HepG2 (cell line): ENCODE measurements around the gene CFAP119. TPM values are rescaled to one million over a fixed set of nuclear protein-coding genes. Genes with fewer than 3 reads are reported as not detected.

Experiments used
- ADNP ChIP-seq: sonication (generic); formaldehyde crosslinking; IDR thresholded peaks from 2 replicates; pipeline ENCODE4 v1.4.0; 2020; ENCODE audit warnings: missing genetic modification reagents
- ATF7 ChIP-seq, 2 experiments: fragments of 450-650 bp in 1 of 2; sonication (generic) in 1 of 2; formaldehyde crosslinking in 1 of 2; IDR thresholded peaks; 2 replicates each; pipeline versions ENCODE4 v1.4.0 to v1.6.1; 2016 to 2020; ENCODE audit warnings: antibody characterized with exemption in 1 of 2, mild to moderate bottlenecking in 1 of 2, missing genetic modification reagents in 1 of 2
- CBX1 ChIP-seq: IDR thresholded peaks from one replicate; pipeline ENCODE4 v1.6.1; 2016; ENCODE audit warnings: antibody characterized with exemption, low read depth
- CENPT ChIP-seq: sonication (generic); formaldehyde crosslinking; IDR thresholded peaks from 2 replicates; pipeline ENCODE4 v1.8.0; 2022; ENCODE audit warnings: low read depth, mild to moderate bottlenecking, moderate library complexity, missing genetic modification reagents
- EEA1 ChIP-seq: sonication (generic); formaldehyde crosslinking; IDR thresholded peaks from 2 replicates; pipeline ENCODE4 v1.5.1; 2020; ENCODE audit warnings: mild to moderate bottlenecking, missing genetic modification reagents, borderline replicate concordance
- GFI1 ChIP-seq: sonication (generic); formaldehyde crosslinking; IDR thresholded peaks from 2 replicates; pipeline ENCODE4 v1.5.0; 2020; ENCODE audit warnings: missing genetic modification reagents, mild to moderate bottlenecking, borderline replicate concordance
- ISX ChIP-seq: sonication (generic); formaldehyde crosslinking; conservative IDR thresholded peaks from 2 replicates; pipeline ENCODE4 v1.5.0; 2020; ENCODE audit warnings: missing genetic modification reagents
- JDP2 ChIP-seq: sonication (generic); formaldehyde crosslinking; IDR thresholded peaks from 2 replicates; pipeline ENCODE4 v1.8.1; 2022; ENCODE audit warnings: missing genetic modification reagents, borderline replicate concordance
- MIER3 ChIP-seq: IDR thresholded peaks from 2 replicates; pipeline ENCODE4 v1.6.1; 2016; ENCODE audit warnings: missing compliant biosample characterization, borderline replicate concordance
- PAX8 ChIP-seq: sonication (generic); formaldehyde crosslinking; IDR thresholded peaks from 2 replicates; pipeline ENCODE4 v1.8.0; 2022; ENCODE audit warnings: mild to moderate bottlenecking, missing genetic modification reagents, borderline replicate concordance
- SMAD9 ChIP-seq: sonication (generic); formaldehyde crosslinking; IDR thresholded peaks from 2 replicates; pipeline ENCODE4 v1.5.1; 2020; ENCODE audit warnings: mild to moderate bottlenecking, missing genetic modification reagents
- YEATS2 ChIP-seq: sonication (generic); formaldehyde crosslinking; IDR thresholded peaks from 2 replicates; pipeline ENCODE4 v1.4.0; 2020; ENCODE audit warnings: missing genetic modification reagents, borderline replicate concordance
- ZBTB7B ChIP-seq: sonication (generic); formaldehyde crosslinking; IDR thresholded peaks from 2 replicates; pipeline ENCODE4 v1.4.0; 2020; ENCODE audit warnings: missing genetic modification reagents
- ZFP82 ChIP-seq: sonication (generic); formaldehyde crosslinking; IDR thresholded peaks from 2 replicates; pipeline ENCODE4 v1.5.1; 2020; ENCODE audit warnings: mild to moderate bottlenecking, missing genetic modification reagents, borderline replicate concordance
- ZFYVE20 ChIP-seq: sonication (generic); formaldehyde crosslinking; IDR thresholded peaks from 2 replicates; pipeline ENCODE4 v1.8.0; 2023; ENCODE audit warnings: low read depth, mild to moderate bottlenecking, moderate library complexity, missing genetic modification reagents, borderline replicate concordance
- ZNF235 ChIP-seq: sonication (generic); formaldehyde crosslinking; IDR thresholded peaks from 2 replicates; pipeline ENCODE4 v1.8.1; 2023; ENCODE audit warnings: mild to moderate bottlenecking, missing genetic modification reagents, borderline replicate concordance
- ZNF333 ChIP-seq: sonication (generic); formaldehyde crosslinking; IDR thresholded peaks from 2 replicates; pipeline ENCODE4 v1.4.0; 2020; ENCODE audit warnings: mild to moderate bottlenecking, missing genetic modification reagents, borderline replicate concordance
- ZNF468 ChIP-seq: sonication (generic); formaldehyde crosslinking; IDR thresholded peaks from 2 replicates; pipeline ENCODE4 v1.8.0; 2022; ENCODE audit warnings: mild to moderate bottlenecking, moderate library complexity, missing genetic modification reagents
- ZNF780A ChIP-seq: sonication (generic); formaldehyde crosslinking; IDR thresholded peaks from 2 replicates; pipeline ENCODE4 v1.8.0; 2022; ENCODE audit warnings: mild to moderate bottlenecking, missing genetic modification reagents, moderate library complexity
- polyA plus RNA-seq, 8 experiments: library from polyadenylated mRNA; depleted of rRNA in 3 of 8; stranded (reverse) in 7 of 8; unstranded in 1 of 8; fragments of >200 nt; fragmentation: Illumina TruSeq in 4 of 8; extraction: Trizol in 4 of 8; gene quantifications; 2 replicates each; pipeline versions ENCODE4 v1.2.1 to v1.2.3, GENCODE V29; 2011 to 2016; ENCODE audit warnings: low read depth in 4 of 8, missing spikeins in 1 of 8, mixed read lengths in 1 of 8; ENCODE audit not compliant: insufficient read depth in 1 of 8
- total RNA-seq, 5 experiments: library from RNA; depleted of rRNA; stranded (reverse); fragments of >200 nt; fragmentation: Illumina TruSeq; extraction: Trizol; gene quantifications; 2 replicates each; pipeline ENCODE4 v1.2.3, GENCODE V29; 2016; ENCODE audit warnings: low read depth in 1 of 5
- TF ChIP-seq, protein P1 (sequence below): sonication (generic); formaldehyde crosslinking; IDR thresholded peaks from 2 replicates; pipeline ENCODE4 v1.4.0; 2020; ENCODE audit warnings: missing genetic modification reagents
- TF ChIP-seq, protein P2 (sequence below), 2 experiments: sonication (generic) in 1 of 2; formaldehyde crosslinking in 1 of 2; IDR thresholded peaks; 2 replicates each; pipeline versions ENCODE4 v1.5.1 to v1.6.1; 2011 to 2020; ENCODE audit warnings: borderline replicate concordance in 1 of 2, low read depth in 1 of 2, low read length in 1 of 2, mild to moderate bottlenecking in 1 of 2, missing genetic modification reagents in 1 of 2, moderate library complexity in 1 of 2
- TF ChIP-seq, protein P3 (sequence below): IDR thresholded peaks from 2 replicates; pipeline ENCODE4 v1.6.1; 2016

CFAP119 gene
- total and polyA plus RNA-seq, 2 of the 13 experiments (the other 11 are each of a cell fraction or from before 2014, with no cell fraction given) = 6.4 TPM

DNA sequence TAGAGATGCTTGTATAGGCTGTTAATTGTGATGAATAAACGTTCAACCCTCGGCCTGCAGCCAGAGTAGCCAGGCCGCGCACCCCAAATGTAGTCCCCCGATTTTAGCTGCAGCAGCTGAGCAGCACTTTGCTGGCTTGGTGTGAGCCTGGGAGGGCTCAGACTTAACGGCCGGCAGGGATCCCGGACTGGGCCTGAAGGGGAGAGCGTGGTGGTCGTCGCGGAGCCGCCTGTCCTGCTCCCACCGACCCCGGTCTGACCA is 13.2 kb upstream of the CFAP119 start (continued):
- TF ChIP-seq, protein P1, sequence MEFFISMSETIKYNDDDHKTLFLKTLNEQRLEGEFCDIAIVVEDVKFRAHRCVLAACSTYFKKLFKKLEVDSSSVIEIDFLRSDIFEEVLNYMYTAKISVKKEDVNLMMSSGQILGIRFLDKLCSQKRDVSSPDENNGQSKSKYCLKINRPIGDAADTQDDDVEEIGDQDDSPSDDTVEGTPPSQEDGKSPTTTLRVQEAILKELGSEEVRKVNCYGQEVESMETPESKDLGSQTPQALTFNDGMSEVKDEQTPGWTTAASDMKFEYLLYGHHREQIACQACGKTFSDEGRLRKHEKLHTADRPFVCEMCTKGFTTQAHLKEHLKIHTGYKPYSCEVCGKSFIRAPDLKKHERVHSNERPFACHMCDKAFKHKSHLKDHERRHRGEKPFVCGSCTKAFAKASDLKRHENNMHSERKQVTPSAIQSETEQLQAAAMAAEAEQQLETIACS (CRISPR knock-in tag) = 0 out of 2 replicates have a peak, but pooled peaks have one; percentile 8
- TF ChIP-seq CBX1 (no peak), ISX (0 out of 2 replicates have a peak, but pooled peaks have one; percentile 70), PAX8 (CRISPR knock-in tag) (no peak), ATF7 (IDR thresholded peaks at IDR 0.05) (no peak), ATF7 (CRISPR knock-in tag; IDR thresholded peaks at IDR 0.05) (0 out of 2 replicates have a peak, but pooled peaks have one; percentile 13), CENPT (CRISPR knock-in tag) (no peak), ZBTB7B (CRISPR knock-in tag) (peak; percentile 73; the same call in 1 of the 2 replicates), YEATS2 (CRISPR knock-in tag) (no peak), ZFP82 (CRISPR knock-in tag) (no peak), ZNF333 (CRISPR knock-in tag) (no peak), ZNF235 (CRISPR knock-in tag) (no peak), GFI1 (CRISPR knock-in tag) (no peak), MIER3 (CRISPR knock-in tag) (no peak), ADNP (CRISPR knock-in tag) (0 out of 2 replicates have a peak, but pooled peaks have one; percentile 10), EEA1 (CRISPR knock-in tag) (no peak), SMAD9 (CRISPR knock-in tag) (no peak), ZNF780A (CRISPR knock-in tag) (peak; percentile 6; the same call in 1 of the 2 replicates), JDP2 (CRISPR knock-in tag) (no peak), ZFYVE20 (CRISPR knock-in tag) (0 out of 2 replicates have a peak, but pooled peaks have one; percentile 20), ZNF468 (CRISPR knock-in tag) (no peak)
- TF ChIP-seq, protein P2, sequence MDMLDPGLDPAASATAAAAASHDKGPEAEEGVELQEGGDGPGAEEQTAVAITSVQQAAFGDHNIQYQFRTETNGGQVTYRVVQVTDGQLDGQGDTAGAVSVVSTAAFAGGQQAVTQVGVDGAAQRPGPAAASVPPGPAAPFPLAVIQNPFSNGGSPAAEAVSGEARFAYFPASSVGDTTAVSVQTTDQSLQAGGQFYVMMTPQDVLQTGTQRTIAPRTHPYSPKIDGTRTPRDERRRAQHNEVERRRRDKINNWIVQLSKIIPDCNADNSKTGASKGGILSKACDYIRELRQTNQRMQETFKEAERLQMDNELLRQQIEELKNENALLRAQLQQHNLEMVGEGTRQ (IDR thresholded peaks at IDR 0.05; ENCODE audit: low read depth, low read length) = peak; percentile 2; the same call in 1 of the 2 replicates
- TF ChIP-seq, protein P2 (CRISPR knock-in tag; IDR thresholded peaks at IDR 0.05; ENCODE audit: borderline replicate concordance) = no peak
- TF ChIP-seq, protein P3, sequence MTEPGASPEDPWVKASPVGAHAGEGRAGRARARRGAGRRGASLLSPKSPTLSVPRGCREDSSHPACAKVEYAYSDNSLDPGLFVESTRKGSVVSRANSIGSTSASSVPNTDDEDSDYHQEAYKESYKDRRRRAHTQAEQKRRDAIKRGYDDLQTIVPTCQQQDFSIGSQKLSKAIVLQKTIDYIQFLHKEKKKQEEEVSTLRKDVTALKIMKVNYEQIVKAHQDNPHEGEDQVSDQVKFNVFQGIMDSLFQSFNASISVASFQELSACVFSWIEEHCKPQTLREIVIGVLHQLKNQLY = no peak
